AG04450 (cell line): ENCODE results near the gene RNASE12. TPM values are rescaled to one million over a fixed set of nuclear protein-coding genes. Genes with fewer than 3 reads are reported as not detected.

ENCODE experiments used
- CTCF ChIA-PET: fragments of 300-600, 350-600 bp; formaldehyde crosslinking; extraction: SDS; loops from one replicate; lab custom pipeline; 2022; ENCODE audit warnings: antibody characterized with exemption, inconsistent platforms; lab: Charles Lee
- POLR2A ChIA-PET: fragments of 350-600 bp; formaldehyde crosslinking; extraction: SDS; loops from one replicate; lab custom pipeline; 2021; ENCODE audit warnings: antibody characterized with exemption, inconsistent platforms; lab: Yijun Ruan, JAX
- DNase-seq: peaks from one replicate; pipeline ENCODE4 v3.0.0-alpha.2; 2011; ENCODE audit warnings: low read depth, low spot score
- H3K27ac ChIP-seq: one replicate; pipeline ENCODE4 v1.5.1; 2012; ENCODE audit warnings: low read depth, low read length, control low read depth
- H3K27me3 ChIP-seq: one replicate; pipeline ENCODE4 v1.6.0; 2012; ENCODE audit warnings: low read length; ENCODE audit not compliant: control insufficient read depth, insufficient read depth
- H3K4me3 ChIP-seq: 2 replicates; pipeline ENCODE4 v1.5.1; 2011; ENCODE audit warnings: mild to moderate bottlenecking, low read depth, low read length, control low read depth
- H3K9me3 ChIP-seq: 2 replicates; pipeline ENCODE4 v1.5.1; 2012; ENCODE audit warnings: low read length; ENCODE audit not compliant: control insufficient read depth, insufficient read depth
- polyA plus RNA-seq: library from polyadenylated mRNA; depleted of rRNA; stranded (reverse); fragments of >200 nt; gene quantifications from 2 replicates; pipeline ENCODE4 v1.2.3, GENCODE V29; 2011
- TF ChIP-seq, protein P1 (sequence below): IDR thresholded peaks from 2 replicates; pipeline ENCODE4 v1.5.1; 2011; ENCODE audit warnings: low read depth, low read length, control low read depth, inconsistent platforms

Gene RNASE12
- polyA plus RNA-seq, 1 experiment, result not detected

- no peaks in the 10 kb centered on the region for H3K9me3 ChIP-seq
- no peaks in the 10 kb centered on the region for H3K27me3 ChIP-seq
- no peak overlapping the region for H3K27ac ChIP-seq
- peak overlapping the region; percentile 82 for H3K4me3 ChIP-seq
- POLR2A ChIA-PET, result interaction anchor here (0.8 kb wide), 1 partner anchor 266 kb away, joined by 3 read pairs; no protein-coding TSS in a partner anchor
- CTCF ChIA-PET, result interaction anchor here (0.6 to 7.9 kb wide), 25 partner anchors 9 to 362 kb away, joined by 3 to 71 read pairs (median 4); partner anchors contain the start of genes CCNB1IP1, PARP2, PIP4P1 and TEP1
- peak; percentile 78 for DNase-seq
- TF ChIP-seq, protein P1, sequence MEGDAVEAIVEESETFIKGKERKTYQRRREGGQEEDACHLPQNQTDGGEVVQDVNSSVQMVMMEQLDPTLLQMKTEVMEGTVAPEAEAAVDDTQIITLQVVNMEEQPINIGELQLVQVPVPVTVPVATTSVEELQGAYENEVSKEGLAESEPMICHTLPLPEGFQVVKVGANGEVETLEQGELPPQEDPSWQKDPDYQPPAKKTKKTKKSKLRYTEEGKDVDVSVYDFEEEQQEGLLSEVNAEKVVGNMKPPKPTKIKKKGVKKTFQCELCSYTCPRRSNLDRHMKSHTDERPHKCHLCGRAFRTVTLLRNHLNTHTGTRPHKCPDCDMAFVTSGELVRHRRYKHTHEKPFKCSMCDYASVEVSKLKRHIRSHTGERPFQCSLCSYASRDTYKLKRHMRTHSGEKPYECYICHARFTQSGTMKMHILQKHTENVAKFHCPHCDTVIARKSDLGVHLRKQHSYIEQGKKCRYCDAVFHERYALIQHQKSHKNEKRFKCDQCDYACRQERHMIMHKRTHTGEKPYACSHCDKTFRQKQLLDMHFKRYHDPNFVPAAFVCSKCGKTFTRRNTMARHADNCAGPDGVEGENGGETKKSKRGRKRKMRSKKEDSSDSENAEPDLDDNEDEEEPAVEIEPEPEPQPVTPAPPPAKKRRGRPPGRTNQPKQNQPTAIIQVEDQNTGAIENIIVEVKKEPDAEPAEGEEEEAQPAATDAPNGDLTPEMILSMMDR, result peak; percentile 94
Measured at GRCh38 chr14:20609215-20610001, 18.2 kb upstream of the RNASE12 start.

DNA sequence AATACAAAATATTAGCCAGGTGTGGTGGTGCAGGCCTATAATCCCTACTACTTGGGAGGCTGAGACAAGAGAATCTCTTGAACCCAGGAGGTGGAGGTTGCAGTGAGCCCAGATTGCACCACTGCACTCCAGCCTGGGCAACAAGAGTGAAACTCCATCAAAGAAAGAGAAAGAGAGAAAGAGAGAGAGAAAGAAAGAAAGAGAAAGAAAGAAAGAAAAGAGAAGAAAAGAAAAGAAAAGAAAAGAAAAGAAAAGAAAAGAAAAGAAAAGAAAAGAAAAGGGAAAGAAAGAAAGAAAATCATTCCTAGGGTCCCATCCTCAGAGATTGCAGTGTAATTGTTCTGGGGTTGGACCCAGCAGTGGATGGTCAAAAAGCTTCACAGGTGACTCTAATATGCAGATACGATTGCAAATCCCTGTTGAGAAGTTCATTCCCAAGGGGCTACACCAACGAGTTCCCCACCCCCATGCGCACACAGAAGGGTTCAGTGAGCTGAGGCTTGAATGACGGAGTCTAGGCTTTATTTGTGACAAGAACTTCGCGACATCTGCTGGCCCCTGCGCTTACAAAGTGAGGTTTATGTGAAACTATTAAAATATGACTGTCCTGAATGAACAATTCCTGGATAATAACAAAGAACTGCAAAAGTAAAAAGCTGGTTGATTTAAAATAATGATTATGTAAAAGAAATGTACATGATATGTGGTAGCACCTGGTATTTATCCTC, 17.4 kb upstream of the RNASE12 start:
- POLR2A ChIA-PET, result interaction anchor here (0.8 kb wide), 1 partner anchor 266 kb away, joined by 3 read pairs; no protein-coding TSS in a partner anchor
- Histone ChIP-seq H3K9me3 (no peaks in the 10 kb centered on the region), H3K27me3 (no peaks in the 10 kb centered on the region), H3K27ac (no peak overlapping the region), H3K4me3 (no peak overlapping the region)
- DNase-seq, result no peak
- CTCF ChIA-PET, result interaction anchor here (0.6 to 7.9 kb wide), 18 partner anchors 9 to 1039 kb away, joined by 3 to 71 read pairs (median 5); partner anchors contain the start of genes CCNB1IP1, PARP2, PIP4P1 and TEP1
- TF ChIP-seq, protein P1, result no peak

DNA sequence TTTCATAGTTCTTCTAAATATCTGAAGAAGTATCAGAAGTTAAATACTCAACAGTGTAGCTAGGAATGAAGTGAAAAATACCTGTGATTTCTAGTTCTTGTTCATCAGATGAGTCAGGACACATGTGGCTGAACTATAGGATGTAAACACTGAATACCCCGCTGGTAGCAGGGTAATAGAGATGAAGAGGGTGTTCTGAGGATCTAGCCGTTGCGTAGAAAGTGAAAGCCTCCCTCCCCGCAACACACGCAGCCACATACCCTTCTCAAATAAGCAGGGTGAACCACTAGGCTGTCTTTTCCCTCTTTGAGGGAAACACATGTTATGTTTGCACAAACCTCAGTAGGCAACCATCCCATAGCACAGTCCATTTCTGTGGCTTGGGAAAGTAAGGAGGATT, 16.4 kb upstream of the RNASE12 start:
- ChIA-PET POLR2A (no interaction called here), CTCF (interaction anchor here (0.6 to 7.9 kb wide), 9 partner anchors 77 to 1040 kb away, joined by 3 to 71 read pairs (median 4); partner anchors contain the start of genes PARP2, PIP4P1 and TEP1)
- Histone ChIP-seq H3K4me3 (no peak overlapping the region), H3K27ac (no peak overlapping the region), H3K27me3 (no peaks in the 10 kb centered on the region), H3K9me3 (no peaks in the 10 kb centered on the region)
- TF ChIP-seq, protein P1, result no peak
- DNase-seq, result no peak

- H3K27ac ChIP-seq, result no peak overlapping the region
- POLR2A ChIA-PET, result no interaction called here
Measured at GRCh38 chr14:20606902-20607242, 15.7 kb upstream of the RNASE12 start.

More at GRCh38 chr14:20606902-20607242, 15.7 kb upstream of the RNASE12 start:
- CTCF ChIA-PET, result interaction anchor here (0.6 to 7.9 kb wide), 8 partner anchors 76 to 280 kb away, joined by 3 to 71 read pairs (median 3); partner anchors contain the start of genes APEX1, OSGEP, PARP2 and PIP4P1
- TF ChIP-seq, protein P1, result no peak
- Histone ChIP-seq H3K4me3 (no peak overlapping the region), H3K27me3 (no peaks in the 10 kb centered on the region), H3K9me3 (no peaks in the 10 kb centered on the region)
- DNase-seq, result no peak
